Measurements from ENCODE around the gene RAD1. TPM values are rescaled to one million over a fixed set of nuclear protein-coding genes. Genes with fewer than 3 reads are reported as not detected.

RAD1 gene
- total RNA-seq, 1 donor: 68.7 TPM

DNA sequence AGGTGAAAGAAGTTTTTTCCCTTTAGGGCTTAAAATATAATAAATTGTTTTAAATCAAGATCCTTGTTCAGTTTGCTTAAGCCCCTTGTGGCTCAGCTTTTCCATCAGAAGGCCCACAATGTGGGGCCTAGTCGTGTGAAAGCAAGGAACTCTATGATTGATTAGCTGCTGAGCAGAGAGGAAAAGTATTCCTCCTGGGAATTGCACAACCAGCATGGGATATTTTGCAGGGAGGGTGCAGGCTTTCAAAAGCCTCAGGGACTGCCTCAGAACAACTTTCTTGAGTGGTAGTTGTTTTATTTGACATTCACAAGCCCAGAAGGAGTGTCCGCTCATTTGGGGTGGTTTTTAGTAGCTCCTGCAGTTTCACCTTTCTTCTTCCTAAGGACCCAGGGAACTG is 56.5 kb downstream of the RAD1 start:
- H3K4me3 ChIP-seq (ENCODE audit: low read depth, low read length): no peak overlapping the region
- DNase-seq (ENCODE audit: low read depth): peak; percentile 59
- TF ChIP-seq, protein P1, sequence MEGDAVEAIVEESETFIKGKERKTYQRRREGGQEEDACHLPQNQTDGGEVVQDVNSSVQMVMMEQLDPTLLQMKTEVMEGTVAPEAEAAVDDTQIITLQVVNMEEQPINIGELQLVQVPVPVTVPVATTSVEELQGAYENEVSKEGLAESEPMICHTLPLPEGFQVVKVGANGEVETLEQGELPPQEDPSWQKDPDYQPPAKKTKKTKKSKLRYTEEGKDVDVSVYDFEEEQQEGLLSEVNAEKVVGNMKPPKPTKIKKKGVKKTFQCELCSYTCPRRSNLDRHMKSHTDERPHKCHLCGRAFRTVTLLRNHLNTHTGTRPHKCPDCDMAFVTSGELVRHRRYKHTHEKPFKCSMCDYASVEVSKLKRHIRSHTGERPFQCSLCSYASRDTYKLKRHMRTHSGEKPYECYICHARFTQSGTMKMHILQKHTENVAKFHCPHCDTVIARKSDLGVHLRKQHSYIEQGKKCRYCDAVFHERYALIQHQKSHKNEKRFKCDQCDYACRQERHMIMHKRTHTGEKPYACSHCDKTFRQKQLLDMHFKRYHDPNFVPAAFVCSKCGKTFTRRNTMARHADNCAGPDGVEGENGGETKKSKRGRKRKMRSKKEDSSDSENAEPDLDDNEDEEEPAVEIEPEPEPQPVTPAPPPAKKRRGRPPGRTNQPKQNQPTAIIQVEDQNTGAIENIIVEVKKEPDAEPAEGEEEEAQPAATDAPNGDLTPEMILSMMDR (IDR thresholded peaks at IDR 0.05; ENCODE audit: insufficient read depth, low read depth, low read length): no peak

DNA sequence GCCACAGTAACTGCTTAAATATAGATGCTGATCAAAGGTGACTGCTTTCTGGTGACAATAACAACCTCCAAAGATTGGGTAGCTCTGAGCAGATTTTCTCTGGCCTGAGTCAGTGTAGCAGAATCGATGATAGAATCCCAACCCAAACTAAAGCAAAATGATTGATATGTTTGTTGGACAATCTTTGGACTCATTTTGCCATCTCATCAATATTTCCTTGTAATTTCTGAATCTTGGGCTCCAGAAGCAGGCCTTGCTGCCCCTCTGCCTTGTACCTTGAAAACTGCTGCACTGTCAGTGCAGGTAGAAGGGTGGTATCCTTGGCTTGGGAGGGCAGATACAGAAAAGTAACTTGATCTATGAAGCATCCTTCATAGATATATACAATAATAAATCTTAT is 57.4 kb downstream of the RAD1 start:
- H3K4me3 ChIP-seq (ENCODE audit: low read depth, low read length): no peak overlapping the region
- TF ChIP-seq, protein P1 (IDR thresholded peaks at IDR 0.05; ENCODE audit: insufficient read depth, low read depth, low read length): no peak
- DNase-seq (ENCODE audit: low read depth): no peak

- TF ChIP-seq, protein P1 (IDR thresholded peaks at IDR 0.05; ENCODE audit: insufficient read depth, low read depth, low read length): no peak
- no peak for DNase-seq (ENCODE audit: low read depth)
Observed at GRCh38 chr5:34857161-34857560, 58.1 kb downstream of the RAD1 start.

More at GRCh38 chr5:34857161-34857560, 58.1 kb downstream of the RAD1 start:
- no peak overlapping the region for H3K4me3 ChIP-seq (ENCODE audit: low read depth, low read length)

Other genes with a start within 250 kb of the RAD1 start
- gene TTC23L, start 76.3 kb downstream of the RAD1 start, total RNA-seq: under 0.01 TPM in 1 of 2 replicates, not detected in the other
- gene BRIX1, start 207 bp upstream of the RAD1 start, total RNA-seq: 38.7 and 88.9 TPM in 2 replicates
- 22.2 and 44.5 TPM in 2 replicates for gene DNAJC21, start 14.1 kb upstream of the RAD1 start, total RNA-seq
- gene AGXT2, start 132.4 kb upstream of the RAD1 start, total RNA-seq: under 0.01 TPM in 1 of 2 replicates, not detected in the other

Data from fibroblast of villous mesenchyme (primary cell).